DMS79 treated with DMSO at 0.1 percent for 48 hours (cell line): ENCODE data around the gene SUSD3.

ENCODE experiments used
- DNase-seq: peaks from one replicate; lab custom pipeline; 2025; lab: John Stamatoyannopoulos, UW

The SUSD3 gene

DNA sequence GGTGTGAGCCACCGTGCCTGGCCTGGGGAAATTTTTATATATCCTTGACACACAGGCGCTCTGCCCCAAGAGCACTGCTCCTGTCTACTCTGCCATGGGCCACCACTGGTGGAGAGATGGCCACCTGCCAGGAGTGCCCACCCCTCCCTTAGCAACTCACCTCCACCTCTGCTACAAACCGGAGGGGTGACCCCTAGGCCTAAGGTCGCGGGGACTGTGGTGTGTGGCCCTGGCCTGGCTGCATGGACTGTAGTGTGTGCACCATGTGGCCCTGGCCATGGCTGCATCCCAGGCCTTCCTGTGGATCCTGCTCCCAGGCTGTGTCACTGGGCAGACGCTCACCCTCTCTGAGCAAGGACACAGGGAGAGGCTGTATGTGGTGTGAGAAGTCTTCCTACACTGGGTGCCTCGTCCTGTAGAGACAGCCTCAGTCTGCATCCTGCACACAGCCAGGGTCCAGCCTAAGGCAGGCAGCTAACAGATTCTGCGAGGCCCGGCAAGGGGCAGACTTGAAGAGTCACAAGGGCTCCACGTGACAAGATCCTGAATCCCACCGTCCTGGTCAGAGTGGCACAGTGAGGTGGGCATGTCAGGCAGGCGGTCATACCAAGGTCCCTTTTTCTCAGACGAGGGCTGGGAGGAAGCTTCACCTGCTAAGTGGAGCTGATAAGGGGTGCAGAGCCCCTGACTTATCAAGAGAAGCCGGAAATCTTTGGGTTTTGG, 65.2 kb downstream of the SUSD3 start:
- no peak for DNase-seq

DNA sequence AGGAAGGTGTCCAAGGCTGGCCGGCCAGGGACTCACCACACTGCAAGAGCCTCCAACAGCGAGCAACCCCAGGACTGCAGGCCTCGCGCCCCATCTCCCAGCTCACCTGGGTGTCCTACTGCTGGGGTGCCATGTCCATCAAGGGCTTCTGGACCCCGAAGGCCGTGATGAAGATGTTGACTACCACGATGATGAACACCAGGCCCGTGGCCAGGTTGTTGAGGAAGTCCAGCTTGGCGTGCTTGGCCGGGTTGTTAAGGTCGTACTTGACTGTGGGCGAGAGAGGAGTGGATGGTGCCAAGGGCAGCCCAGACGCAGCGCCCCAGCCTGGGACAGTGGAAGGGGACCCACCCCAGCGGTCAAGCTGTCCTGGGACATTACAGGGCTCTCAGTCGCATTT, 66.3 kb downstream of the SUSD3 start:
- no peak for DNase-seq

DNA sequence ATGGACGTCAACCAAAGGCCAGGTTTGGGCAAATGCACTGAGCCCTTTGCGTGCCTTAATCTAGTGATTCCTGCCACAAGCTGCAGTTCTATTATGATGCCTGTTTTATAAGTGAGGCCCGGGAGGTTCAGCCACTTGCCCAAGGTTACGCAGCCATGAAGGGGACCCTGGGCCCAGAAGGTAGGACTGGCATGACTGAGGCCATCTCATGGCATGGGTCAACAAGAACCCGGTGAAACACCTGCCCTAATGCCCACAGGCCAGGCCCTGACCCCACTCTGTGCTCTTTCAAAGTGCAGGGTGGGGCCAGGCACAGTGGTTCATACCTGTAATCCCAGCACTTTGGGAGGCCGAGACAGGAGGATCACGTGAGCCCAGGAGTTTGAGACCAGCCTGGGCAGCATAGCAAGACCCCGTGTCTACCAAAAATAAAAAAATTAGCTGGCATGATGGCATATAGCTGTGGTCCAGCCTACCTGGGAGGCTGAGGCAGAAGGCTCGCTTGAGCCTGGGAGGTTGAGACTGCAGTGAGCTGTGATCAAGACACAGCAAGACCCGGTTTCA, 66.9 kb downstream of the SUSD3 start:
- DNase-seq: no peak

DNA sequence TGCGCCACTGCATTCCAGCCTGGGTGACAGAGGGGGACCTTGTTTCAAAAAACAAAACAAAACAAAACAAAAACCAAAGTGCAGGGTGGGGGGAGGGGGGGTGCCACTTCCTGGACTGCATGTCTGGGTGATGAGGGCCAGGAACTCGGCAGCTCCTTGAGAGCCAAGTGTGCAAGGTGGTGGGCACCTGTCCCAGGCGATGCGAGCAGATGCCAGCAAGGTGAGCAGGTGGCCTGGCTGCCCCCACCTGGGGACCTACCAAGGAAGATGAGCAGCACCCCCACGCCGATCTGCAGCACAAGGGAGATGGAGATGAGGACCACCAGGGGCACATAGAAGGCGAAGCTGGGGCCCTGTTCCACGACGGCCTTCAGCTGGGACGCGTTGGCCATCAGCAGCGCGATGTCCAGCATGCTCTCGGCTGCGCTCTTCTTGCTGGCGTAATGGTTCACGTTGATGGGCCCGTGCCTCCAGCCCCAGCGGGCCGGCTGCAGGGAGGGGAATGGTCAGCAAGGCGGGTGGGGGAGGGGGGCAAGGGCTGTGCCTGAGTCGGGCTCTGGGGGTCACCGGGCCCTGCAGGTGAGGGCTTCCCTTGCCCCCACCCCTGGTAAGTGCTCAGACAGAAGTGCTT, 67.8 kb downstream of the SUSD3 start:
- DNase-seq: no peak

DNA sequence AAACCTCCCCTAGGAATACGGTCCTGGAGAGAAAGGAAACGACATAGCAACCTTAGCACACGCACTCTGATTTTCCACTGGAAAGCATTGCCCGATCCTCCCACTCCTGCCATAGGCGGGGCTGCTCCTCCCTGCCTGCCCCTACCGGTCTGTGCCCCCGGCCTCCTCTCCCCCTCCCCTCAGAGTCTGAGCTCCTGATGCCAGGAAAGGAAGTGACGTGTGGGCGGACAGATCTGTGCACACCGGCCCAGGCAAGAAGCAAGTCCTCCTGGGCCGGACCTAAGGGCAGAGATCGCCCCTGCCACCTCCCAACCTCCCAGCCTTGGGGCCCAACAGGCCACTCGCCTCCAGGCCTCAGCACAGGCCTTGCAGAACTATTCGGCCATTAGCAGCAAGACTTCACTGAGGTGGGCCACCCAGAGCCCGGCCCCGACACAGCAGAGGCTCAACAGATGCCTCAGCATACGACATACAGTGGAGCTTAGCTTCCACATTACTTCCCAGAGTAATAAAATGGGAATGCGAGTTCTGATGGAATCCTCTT, 68.4 kb downstream of the SUSD3 start:
- DNase-seq: peak; percentile 16

DNA sequence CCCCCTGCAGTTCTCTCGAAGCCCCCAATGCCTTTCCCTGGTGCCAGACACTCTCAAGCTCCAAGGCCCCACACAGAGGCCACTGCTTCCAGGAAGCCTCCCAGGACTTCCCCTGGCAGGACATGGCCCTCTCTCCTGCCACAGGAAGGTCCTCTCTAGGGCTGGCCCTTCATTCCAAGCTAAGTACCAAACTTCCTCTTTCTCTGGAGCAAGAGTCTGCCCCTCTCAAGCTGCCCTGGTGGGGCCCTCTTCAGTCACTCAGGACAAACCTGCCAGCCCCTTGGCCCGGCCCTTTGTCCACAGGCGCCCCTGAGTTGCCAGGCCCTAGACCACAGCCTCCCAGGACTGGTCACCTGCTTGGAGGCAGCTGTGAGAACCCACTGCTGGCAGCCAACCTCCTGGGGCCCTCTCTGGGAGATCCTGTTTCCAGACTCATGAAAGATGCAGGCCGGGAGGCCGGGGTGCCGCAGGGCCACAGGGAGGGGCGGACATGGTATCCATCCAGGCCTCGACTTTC, 69.0 kb downstream of the SUSD3 start:
- DNase-seq: no peak

DNA sequence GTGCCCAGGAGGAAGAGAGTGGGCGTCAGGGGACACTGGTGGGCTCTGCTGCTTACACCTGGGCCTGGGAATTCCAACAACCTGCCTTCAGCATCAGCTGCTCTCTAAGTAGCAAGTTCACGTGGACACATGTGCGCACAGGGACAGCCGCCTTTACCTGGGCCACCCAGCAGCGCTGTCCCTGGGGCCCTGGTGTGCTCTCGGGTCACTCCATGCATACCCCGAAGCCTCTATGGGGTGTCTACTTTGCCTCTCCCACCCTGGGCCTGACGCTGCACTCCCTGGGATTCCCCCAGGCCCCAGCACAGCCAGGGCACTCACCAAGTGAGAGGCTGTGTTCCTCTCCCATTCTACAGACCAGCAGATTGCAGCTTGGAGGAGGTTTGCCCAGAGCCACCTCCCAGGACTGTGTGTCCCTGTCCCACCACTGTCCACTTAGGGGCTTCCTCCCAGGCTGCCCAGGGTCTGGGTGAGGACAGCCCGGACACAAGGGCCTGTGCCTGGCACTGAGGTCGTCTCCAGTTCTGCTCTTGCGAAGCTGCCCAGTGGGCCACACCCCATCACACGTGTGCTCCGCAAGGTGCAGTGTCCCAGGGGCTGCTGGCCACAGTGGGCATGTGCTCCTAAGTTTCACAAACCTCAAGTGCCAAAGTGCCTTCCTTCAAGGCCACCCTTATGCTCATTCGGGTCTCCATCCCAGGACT, 69.7 kb downstream of the SUSD3 start:
- DNase-seq: no peak

DNA sequence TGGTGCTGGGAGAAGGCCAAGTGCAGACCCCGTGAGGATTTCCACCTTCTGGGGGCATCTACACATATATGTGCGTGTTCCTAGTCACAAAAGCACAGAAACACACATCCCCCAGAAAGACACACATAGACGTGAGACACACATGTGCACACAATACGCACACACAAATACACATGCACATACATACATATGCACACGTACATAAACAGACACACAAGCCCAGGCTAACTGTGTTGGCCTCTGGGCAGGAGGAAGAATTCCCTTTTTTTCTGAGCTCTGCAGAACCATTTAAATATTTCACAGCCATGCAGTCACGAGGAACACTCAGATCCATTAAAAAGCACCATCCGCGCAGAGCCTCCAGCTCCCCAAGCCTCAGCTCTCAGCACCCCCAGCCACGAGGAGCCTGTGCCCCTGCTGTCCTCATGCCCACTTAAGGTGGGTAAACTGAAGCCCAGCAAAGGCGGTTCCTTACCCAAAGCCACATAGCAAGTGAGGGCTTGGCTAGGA, 70.3 kb downstream of the SUSD3 start:
- no peak for DNase-seq

DNA sequence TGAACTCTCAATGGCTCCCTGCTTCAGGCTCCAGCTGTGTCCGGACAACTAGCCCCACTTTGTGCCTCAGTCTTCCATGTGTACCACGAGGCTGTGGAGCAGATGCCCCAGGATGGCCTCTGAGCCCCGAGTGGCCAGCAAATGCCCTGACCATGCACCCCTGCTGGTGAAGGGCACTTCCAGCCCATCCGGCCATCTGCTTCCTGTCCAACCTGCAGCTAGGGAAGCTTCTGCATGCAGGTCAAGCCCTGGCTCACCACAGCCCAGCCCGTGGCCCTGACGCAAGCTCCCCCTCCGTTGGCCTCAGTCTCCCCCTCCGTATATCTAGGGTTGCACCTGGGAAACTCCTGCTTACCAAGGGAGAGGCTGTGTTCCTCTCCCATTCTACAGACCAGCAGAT, 70.8 kb downstream of the SUSD3 start:
- DNase-seq: no peak

DNA sequence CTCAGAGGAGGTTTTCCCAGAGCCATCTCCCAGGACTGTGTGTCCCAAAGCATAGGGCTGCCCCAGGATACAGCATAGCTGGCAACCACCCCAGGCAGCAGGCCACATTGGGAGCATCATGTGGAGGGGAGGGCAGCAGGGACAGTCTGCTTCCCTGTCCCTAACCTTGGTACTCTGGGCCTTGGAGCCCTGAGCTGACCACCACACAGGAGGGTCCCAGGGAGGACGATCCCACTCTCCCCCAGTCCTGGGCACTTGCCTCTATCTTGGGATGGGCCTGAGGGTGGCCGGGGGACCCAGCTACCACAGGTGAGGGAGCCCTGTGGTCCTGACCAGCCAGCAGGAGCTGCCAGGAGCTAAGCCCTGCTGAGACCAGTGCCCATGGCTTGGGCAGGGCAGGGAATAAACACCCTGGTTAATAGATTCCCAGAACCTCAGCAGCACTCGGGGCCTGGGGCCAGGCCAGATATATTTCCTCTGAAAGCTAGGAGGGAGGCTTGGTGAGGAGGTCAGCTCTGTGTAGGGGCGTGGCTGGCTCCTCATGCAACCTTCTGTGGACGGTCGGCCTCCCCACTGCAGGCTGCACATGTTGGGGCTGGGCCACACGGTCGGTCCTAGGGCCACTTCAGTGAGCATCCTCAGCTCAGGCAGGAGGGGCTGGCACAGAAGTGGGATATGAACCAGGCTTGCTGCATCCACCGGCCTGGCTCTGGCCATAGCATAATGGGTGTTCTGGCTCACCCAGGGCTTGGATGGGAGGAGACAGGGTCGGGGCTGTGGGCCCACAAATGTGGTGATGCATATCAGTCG, 71.4 kb downstream of the SUSD3 start:
- DNase-seq: no peak

DNA sequence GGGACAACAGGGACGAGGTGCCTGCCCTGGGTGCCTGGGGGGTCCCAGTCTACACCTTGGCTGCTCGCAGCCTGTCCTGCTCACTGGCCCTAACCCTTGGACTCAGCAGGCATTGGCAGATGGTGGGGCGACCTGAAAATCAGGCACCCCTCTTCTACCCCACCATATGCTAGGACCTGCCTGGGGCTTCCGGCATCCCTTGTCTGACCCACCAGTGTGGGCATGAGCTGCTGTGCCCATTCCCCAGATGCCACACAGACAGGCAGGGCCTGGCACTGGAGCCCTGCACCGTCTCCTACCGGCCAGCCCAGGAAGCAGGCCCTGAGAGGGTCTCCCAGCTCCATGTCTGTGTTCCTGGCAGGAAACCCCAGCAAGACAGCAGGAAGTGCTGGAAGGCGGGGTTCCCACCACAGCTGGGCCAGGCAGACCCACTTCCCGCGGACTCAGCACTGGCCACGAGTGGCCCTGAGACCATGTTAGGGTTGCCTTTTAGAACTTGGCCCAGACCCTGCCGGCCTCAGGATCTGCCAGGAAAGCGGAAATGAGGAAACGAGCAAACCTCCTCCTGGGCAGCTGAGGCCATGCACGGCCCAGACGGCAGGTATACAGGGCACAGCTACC, 72.5 kb downstream of the SUSD3 start:
- DNase-seq: no peak

DNA sequence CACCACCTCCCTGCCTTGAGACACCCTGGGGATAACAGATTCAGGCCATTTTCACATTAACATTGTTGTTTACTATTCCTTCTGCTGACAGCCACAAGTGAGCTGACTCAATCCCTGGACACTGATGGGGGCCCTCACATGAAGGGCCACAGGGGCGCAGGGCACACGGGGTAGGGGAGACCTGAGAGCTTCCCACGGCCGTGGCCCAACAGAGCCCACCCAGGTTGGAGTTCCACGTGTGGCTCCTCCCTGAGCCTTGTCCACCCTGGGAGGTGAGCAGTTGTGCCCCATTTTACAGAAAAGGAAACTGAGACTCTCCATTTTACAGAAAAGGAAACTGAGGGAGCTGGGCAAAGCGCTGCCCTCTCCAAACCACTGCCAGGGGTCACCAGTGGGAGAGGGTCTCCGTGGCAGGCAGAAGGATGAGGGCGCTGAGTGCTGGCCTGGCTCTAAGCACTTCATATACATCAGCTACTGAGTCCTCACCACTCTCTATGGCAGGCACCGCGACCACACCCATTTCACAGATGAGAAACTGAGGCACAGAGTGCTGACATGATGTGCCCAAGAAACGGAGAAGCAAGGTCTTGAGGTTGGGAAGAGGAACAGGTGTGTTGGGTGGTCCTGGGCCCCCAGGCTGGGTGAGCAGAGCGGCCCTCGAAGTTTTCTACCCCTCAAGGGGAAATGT, 73.2 kb downstream of the SUSD3 start:
- no peak for DNase-seq

DNA sequence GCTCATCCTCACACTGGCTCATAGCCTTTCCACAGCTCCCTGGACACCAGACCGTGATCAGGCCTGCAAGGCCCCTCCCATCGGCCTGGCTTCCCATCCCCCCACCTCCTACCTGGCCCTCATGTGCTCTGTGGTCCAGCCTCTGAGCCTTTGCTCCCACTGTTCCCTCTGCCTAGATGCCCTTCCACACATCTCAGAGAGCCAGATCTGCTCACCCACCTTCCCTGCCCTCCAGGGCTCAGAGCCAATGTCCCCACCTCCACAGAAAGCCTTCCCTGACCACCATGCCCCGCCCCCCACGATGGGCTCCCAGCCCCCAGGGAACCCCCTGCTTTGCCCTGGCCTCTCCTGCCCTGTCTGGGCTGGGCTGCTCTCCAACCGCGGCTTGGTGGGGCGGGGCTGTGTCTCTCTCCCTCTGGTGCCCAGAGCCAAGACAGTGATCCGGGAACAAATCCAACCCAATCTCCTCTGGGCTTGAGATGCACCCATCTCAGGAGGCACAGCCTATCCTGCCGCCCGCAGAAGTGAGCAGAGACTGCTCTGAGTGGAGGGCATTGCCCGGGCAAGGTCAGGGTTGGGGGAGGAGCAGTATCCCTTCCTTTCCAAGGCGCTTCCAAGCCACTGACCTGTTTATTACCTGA, 73.9 kb downstream of the SUSD3 start:
- DNase-seq: no peak

DNA sequence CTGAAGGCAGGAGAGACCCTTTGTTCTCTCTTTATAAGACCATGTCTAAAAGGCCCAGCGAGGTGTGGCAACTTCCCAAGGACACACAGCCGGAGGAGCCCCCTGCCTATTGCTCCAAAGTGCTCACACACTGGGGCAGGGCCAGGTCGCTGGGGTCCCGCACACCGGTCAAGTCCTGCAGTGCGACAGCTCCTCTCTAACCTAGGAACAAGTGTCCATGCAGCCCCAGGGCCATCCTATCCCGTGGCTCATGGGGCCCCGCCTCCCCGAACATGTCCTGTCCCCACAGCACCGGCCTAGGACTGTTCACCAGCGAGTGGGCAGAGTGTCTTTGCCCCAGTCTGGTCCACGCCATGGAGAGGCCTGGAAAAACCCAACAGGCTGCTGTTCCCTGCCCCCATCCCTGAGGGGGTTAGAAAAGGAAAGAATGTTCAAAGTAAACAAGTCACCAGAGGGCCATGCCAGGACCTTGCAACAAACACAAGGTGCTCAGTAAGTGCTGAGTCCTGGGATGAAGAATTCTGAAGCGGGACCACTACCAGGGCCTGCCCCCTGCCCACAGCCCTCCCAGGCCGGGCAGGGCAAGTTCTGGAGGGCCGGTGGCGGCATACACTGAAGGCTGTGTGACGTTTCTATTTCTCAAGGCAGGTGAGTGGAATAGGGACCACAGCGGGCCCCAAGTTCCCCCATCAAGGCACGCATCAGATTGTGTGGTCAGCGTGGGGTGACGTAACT, 74.6 kb downstream of the SUSD3 start:
- no peak for DNase-seq

DNA sequence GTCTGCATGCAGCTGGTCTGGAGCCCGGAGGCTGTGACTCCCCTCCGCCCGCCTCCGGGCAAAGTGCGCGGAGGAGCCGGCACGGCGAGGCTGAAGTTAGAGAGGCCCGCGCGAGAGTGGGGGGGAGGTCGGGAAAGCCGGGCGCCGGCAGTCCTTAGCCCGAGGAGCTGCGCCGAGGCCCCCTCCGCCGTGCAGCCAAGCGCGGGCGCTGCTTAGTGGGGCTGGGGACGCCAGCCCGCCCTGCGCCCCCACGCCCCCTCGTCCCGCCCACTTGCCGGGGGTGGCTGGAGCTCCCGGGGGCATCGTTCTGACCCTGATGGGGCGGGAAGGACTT, 75.1 kb downstream of the SUSD3 start:
- DNase-seq: peak; percentile 10

DNA sequence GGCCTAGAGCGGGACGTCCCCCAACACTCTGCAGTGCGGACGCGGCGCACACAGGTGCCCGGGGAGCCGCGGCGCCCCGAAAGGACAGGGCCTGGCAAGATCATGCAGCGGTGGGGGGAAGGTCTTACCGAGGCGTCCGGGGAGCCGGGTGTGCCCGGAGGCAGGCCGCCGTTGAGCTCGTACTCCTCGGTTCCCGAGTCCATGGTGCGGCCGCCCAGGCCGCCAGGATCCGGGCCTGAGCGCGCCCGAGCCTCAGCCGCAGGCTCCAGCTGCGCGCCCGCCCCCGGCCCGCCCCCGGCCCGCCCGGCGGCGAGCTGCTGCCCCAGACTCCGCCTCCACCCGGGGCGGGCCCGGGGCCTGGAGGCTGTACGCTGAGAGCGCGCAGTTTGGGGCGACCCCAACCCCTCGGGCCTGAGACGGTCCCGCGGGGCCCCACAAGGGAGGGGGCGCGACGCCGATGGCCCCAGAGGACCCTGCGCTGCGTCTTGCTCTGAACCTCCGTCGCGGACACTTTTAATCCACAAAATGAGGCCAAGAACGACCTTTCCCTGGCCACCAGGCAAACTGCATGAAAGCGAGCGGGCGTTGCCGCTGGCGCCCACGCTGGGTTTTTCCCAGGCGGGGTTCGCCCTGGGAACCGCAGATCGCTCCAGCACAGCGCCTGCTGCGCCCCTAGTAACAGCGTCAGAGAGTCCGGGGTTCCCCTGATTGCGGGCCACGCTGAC, 75.7 kb downstream of the SUSD3 start, which contains the start of gene NINJ1:
NINJ1 (minus strand) TSS at position 237 of the 725 bp plus-strand sequence; CDS start at position 203, 34 bp downstream.
- DNase-seq: peak; percentile 11
